Ishikawa (cell line): ENCODE measurements around the gene SH2D4B.

Experiments used
- CREB1 ChIP-seq: IDR thresholded peaks from 2 replicates; pipeline ENCODE4 v1.6.1; 2012; ENCODE audit warnings: low read depth
- EP300 ChIP-seq: IDR thresholded peaks from 2 replicates; pipeline ENCODE4 v1.6.1; 2012; ENCODE audit warnings: borderline replicate concordance
- RAD21 ChIP-seq: IDR thresholded peaks from 2 replicates; pipeline ENCODE4 v1.6.1; 2012; ENCODE audit warnings: low read depth
- TF ChIP-seq, protein P1 (sequence below): IDR thresholded peaks from 2 replicates; pipeline ENCODE4 v1.6.1; 2012
- TF ChIP-seq, protein P2 (sequence below): IDR thresholded peaks from 2 replicates; pipeline ENCODE4 v1.6.1; 2012; ENCODE audit warnings: low read depth, mild to moderate bottlenecking

DNA sequence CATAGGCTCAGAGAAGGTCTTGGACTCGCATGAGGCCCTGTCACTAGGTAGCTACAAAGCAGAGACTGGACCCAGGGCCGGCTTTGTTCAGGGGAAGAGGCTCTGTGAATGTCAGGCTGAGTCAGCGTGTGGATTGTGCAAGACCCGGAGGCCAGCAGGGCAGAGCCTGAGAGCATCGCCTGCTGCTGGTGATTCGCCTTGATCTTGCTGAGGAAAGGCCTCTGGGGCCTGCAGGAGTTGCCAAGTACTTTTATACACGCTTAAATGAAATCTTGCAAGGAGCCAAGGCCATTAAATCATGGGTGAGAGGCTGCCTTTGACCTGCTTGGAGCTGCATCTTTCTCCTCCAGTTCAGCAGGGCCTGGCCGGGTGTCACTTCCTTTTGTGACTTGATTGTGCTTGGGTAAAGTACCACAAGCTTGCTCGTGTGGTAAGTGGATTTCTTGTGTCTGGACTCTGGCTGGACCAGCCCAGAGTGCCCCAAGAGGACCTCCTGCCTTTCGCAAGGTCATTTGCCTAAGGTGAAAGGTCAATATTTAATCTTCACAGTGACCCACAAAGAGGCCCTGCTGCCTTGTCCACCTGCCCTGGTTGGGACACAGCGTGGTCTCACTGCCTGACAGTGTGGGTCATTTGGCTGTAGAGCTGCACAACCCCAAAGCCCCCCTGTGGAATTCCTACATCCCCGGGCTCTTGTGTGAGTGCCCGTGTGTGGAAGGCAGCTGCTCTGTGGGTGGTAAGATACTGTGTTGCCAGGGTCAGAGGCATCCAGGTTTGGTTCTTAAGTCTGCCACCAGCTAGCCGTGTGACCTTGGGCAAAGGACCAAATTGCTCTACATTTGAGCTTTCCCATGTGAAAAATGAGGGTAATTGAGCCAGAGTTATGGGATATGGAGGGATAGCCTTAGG, 38.6 kb upstream of the SH2D4B start:
- TF ChIP-seq EP300: no peak; the same call in 1 of the 2 replicates
- TF ChIP-seq RAD21: no peak
- TF ChIP-seq CREB1: no peak
- TF ChIP-seq, protein P1, sequence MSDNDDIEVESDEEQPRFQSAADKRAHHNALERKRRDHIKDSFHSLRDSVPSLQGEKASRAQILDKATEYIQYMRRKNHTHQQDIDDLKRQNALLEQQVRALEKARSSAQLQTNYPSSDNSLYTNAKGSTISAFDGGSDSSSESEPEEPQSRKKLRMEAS: no peak
- TF ChIP-seq, protein P2, sequence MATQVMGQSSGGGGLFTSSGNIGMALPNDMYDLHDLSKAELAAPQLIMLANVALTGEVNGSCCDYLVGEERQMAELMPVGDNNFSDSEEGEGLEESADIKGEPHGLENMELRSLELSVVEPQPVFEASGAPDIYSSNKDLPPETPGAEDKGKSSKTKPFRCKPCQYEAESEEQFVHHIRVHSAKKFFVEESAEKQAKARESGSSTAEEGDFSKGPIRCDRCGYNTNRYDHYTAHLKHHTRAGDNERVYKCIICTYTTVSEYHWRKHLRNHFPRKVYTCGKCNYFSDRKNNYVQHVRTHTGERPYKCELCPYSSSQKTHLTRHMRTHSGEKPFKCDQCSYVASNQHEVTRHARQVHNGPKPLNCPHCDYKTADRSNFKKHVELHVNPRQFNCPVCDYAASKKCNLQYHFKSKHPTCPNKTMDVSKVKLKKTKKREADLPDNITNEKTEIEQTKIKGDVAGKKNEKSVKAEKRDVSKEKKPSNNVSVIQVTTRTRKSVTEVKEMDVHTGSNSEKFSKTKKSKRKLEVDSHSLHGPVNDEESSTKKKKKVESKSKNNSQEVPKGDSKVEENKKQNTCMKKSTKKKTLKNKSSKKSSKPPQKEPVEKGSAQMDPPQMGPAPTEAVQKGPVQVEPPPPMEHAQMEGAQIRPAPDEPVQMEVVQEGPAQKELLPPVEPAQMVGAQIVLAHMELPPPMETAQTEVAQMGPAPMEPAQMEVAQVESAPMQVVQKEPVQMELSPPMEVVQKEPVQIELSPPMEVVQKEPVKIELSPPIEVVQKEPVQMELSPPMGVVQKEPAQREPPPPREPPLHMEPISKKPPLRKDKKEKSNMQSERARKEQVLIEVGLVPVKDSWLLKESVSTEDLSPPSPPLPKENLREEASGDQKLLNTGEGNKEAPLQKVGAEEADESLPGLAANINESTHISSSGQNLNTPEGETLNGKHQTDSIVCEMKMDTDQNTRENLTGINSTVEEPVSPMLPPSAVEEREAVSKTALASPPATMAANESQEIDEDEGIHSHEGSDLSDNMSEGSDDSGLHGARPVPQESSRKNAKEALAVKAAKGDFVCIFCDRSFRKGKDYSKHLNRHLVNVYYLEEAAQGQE: no peak
